Fibroblast of lung (primary cell): ENCODE data around the gene RAB37. TPM values are rescaled to one million over a fixed set of nuclear protein-coding genes. Genes with fewer than 3 reads are reported as not detected.

ENCODE experiments used
- DNase-seq, 2 donors: peaks; one replicate each; pipeline versions ENCODE4 v3.0.0 to v3.0.0-alpha.2; 2010; ENCODE audit warnings: low read depth in 2 of 2
- H2AFZ ChIP-seq: 2 replicates; pipeline ENCODE4 v1.5.1; 2012; ENCODE audit warnings: low read length, control low read depth, inconsistent platforms
- H3K27ac ChIP-seq: 2 replicates; pipeline ENCODE4 v1.5.1; 2011; ENCODE audit warnings: low read length, control low read depth; ENCODE audit not compliant: insufficient read depth
- H3K27me3 ChIP-seq: 2 replicates; pipeline ENCODE4 v1.5.1; 2011; ENCODE audit warnings: mild to moderate bottlenecking, low read length; ENCODE audit not compliant: control insufficient read depth, insufficient read depth
- H3K36me3 ChIP-seq: 2 replicates; pipeline ENCODE4 v1.5.1; 2011; ENCODE audit warnings: low read length; ENCODE audit not compliant: control insufficient read depth, insufficient read depth
- H3K4me1 ChIP-seq: 2 replicates; pipeline ENCODE4 v1.5.1; 2011; ENCODE audit warnings: low read length; ENCODE audit not compliant: control insufficient read depth, insufficient read depth; ENCODE audit errors: extremely low read depth
- H3K4me2 ChIP-seq: 2 replicates; pipeline ENCODE4 v1.5.1; 2011; ENCODE audit warnings: low read length, control low read depth; ENCODE audit not compliant: insufficient read depth; ENCODE audit errors: extremely low read depth
- H3K4me3 ChIP-seq, 4 experiments: fragments of 200-600 bp in 1 of 4; sonication (generic) in 1 of 4; replicated peaks in 1 of 4; 2 replicates each; pipeline ENCODE4 v1.5.1; 2011 to 2016; ENCODE audit warnings: low read length in 4 of 4, low read depth in 3 of 4, mild to moderate bottlenecking in 3 of 4, control low read depth in 2 of 4, inconsistent platforms in 1 of 4, mixed read lengths in 1 of 4; ENCODE audit not compliant: insufficient read depth in 1 of 4; ENCODE audit errors: control extremely low read depth in 1 of 4
- H3K79me2 ChIP-seq: 2 replicates; pipeline ENCODE4 v1.5.1; 2012; ENCODE audit warnings: mild to moderate bottlenecking, low read length, inconsistent platforms; ENCODE audit not compliant: control insufficient read depth, insufficient read depth
- H3K9ac ChIP-seq: 2 replicates; pipeline ENCODE4 v1.5.1; 2011; ENCODE audit warnings: mild to moderate bottlenecking, low read length, control low read depth; ENCODE audit not compliant: insufficient read depth
- H3K9me3 ChIP-seq: 2 replicates; pipeline ENCODE4 v1.5.1; 2012; ENCODE audit warnings: low read depth, low read length; ENCODE audit not compliant: control insufficient read depth, insufficient read depth
- H4K20me1 ChIP-seq: 2 replicates; pipeline ENCODE4 v1.5.1; 2011; ENCODE audit warnings: low read length; ENCODE audit not compliant: control insufficient read depth, insufficient read depth; ENCODE audit errors: extremely low read depth
- EZH2 ChIP-seq: IDR thresholded peaks from 2 replicates; pipeline ENCODE4 v1.5.1; 2012; ENCODE audit warnings: low read length, control low read depth, mild to moderate bottlenecking; ENCODE audit errors: missing control alignments
- polyA plus RNA-seq, 2 donors: library from polyadenylated mRNA; depleted of rRNA in 1 of 2; stranded (reverse) in 1 of 2; unstranded in 1 of 2; fragments of >200 nt; gene quantifications; 2 replicates each; pipeline ENCODE4 v1.2.1, GENCODE V29; 2011 to 2012; ENCODE audit warnings: missing spikeins in 1 of 2
- total RNA-seq: library from RNA; depleted of rRNA; stranded (reverse); fragments of >200 nt; gene quantifications from 2 replicates; pipeline ENCODE4 v1.2.1, GENCODE V29; 2014
- TF ChIP-seq, protein P1 (sequence below), 2 donors: IDR thresholded peaks in 1 of 2; conservative IDR thresholded peaks in 1 of 2; 1 replicate in 1 of 2; 2 replicates in 1 of 2; pipeline ENCODE4 v1.5.1; 2011 to 2012; ENCODE audit warnings: low read length in 2 of 2, control low read depth in 1 of 2, inconsistent platforms in 1 of 2, low read depth in 1 of 2, mild to moderate bottlenecking in 1 of 2

The RAB37 gene
- total and polyA plus RNA-seq, 2 donors (not counting 1 experiment from before 2014, with no cell fraction given): 0.65 to 0.66 TPM

DNA sequence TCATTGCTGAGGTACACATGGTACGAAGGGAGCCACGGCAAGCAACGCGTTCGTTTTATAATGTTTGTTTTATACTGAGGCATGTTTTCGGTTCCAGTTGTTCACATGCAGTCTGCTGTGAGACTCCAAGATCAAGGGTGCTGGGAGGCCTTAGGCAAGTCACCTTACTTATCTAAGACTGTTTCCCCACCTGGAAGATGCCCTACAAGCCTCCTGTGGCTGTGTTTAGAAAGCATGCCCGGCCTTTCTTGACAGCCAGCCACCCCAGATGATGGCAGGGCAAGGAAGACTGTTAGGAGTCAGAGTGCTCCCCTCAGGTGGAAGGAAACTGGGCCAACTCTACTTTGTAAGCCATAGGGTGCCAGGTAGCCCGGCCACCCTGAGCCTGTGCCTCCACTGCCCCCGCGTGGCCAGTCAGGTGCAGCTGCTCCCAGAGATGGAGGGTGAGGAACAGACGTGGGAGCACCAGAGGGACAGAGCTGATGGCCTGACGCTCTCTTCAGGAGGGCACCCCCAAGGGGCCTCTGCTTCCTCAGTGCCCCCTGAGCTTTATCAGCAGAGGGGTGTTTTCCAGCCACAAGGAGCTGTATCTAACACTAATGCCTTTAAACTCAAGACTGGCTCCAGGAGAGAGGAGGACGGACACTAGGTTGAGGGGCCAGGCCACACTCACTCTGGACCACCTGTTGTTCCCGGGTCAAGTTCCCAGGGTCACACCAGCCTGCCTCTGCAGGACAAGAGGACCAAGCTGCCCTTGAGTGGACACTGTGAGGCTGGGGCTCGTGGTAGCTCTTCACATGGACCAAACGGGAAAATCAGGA lies 33.7 kb downstream of the RAB37 start:
- H3K9ac ChIP-seq: no peak overlapping the region
- H3K79me2 ChIP-seq: peaks cover 9% of the 10 kb centered on the region
- H3K4me3 ChIP-seq: no peak overlapping the region
- H4K20me1 ChIP-seq: no peaks in the 10 kb centered on the region
- H3K27ac ChIP-seq: no peak overlapping the region
- no peaks in the 10 kb centered on the region for H3K9me3 ChIP-seq
- no peaks in the 10 kb centered on the region for H3K27me3 ChIP-seq
- H3K4me2 ChIP-seq: no peak overlapping the region
- peak in 1 of 2 donors; percentile 37 for DNase-seq
- no peak overlapping the region for H2AFZ ChIP-seq
- peaks cover 13% of the 10 kb centered on the region for H3K4me1 ChIP-seq
- no peak for TF ChIP-seq EZH2
- TF ChIP-seq, protein P1, sequence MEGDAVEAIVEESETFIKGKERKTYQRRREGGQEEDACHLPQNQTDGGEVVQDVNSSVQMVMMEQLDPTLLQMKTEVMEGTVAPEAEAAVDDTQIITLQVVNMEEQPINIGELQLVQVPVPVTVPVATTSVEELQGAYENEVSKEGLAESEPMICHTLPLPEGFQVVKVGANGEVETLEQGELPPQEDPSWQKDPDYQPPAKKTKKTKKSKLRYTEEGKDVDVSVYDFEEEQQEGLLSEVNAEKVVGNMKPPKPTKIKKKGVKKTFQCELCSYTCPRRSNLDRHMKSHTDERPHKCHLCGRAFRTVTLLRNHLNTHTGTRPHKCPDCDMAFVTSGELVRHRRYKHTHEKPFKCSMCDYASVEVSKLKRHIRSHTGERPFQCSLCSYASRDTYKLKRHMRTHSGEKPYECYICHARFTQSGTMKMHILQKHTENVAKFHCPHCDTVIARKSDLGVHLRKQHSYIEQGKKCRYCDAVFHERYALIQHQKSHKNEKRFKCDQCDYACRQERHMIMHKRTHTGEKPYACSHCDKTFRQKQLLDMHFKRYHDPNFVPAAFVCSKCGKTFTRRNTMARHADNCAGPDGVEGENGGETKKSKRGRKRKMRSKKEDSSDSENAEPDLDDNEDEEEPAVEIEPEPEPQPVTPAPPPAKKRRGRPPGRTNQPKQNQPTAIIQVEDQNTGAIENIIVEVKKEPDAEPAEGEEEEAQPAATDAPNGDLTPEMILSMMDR (conservative IDR thresholded peaks at IDR 0.05 in 1 of 2, IDR thresholded peaks at IDR 0.05 in 1 of 2; ENCODE audit: low read depth in 1 of 2, low read length in 2 of 2): peak; percentile 50 to 70
- peaks cover 22% of the 10 kb centered on the region for H3K36me3 ChIP-seq

- Histone ChIP-seq H3K79me2 (peaks cover 13% of the 10 kb centered on the region), H4K20me1 (no peaks in the 10 kb centered on the region), H3K4me2 (no peak overlapping the region), H3K9me3 (no peaks in the 10 kb centered on the region), H3K9ac (no peak overlapping the region), H3K27me3 (no peaks in the 10 kb centered on the region), H3K4me1 (peaks cover 13% of the 10 kb centered on the region), H3K4me3 (no peak overlapping the region), H3K27ac (no peak overlapping the region), H2AFZ (no peak overlapping the region), H3K36me3 (peaks cover 22% of the 10 kb centered on the region)
- no peak for DNase-seq
- TF ChIP-seq EZH2: no peak
- TF ChIP-seq, protein P1 (conservative IDR thresholded peaks at IDR 0.05 in 1 of 2, IDR thresholded peaks at IDR 0.05 in 1 of 2; ENCODE audit: low read depth in 1 of 2, low read length in 2 of 2): no peak
Observed at GRCh38 chr17:74771319-74771914, 34.4 kb downstream of the RAB37 start.

GRCh38 chr17:74772053-74772452 lies 35.0 kb downstream of the RAB37 start:
- H2AFZ ChIP-seq: no peak overlapping the region
- TF ChIP-seq, protein P1 (conservative IDR thresholded peaks at IDR 0.05 in 1 of 2, IDR thresholded peaks at IDR 0.05 in 1 of 2; ENCODE audit: low read depth in 1 of 2, low read length in 2 of 2): no peak
- H3K9me3 ChIP-seq: no peaks in the 10 kb centered on the region
- no peak overlapping the region for H3K4me2 ChIP-seq
- H4K20me1 ChIP-seq: no peaks in the 10 kb centered on the region
- H3K36me3 ChIP-seq: peaks cover 22% of the 10 kb centered on the region
- peaks cover 14% of the 10 kb centered on the region for H3K4me1 ChIP-seq
- no peaks in the 10 kb centered on the region for H3K27me3 ChIP-seq
- H3K27ac ChIP-seq: no peak overlapping the region
- H3K4me3 ChIP-seq: no peak overlapping the region
- no peak overlapping the region for H3K9ac ChIP-seq
- no peak for DNase-seq
- H3K79me2 ChIP-seq: peaks cover 18% of the 10 kb centered on the region
